Fibroblast of mammary gland (primary cell): Measurements from ENCODE around the gene SRCAP.
A peak's percentile ranks its signal among the peaks of the same experiment; 100 is the strongest.

Source experiments
- DNase-seq: peaks from one replicate; pipeline ENCODE4 v3.0.0-alpha.2; 2010; ENCODE audit warnings: low read depth
- H3K4me3 ChIP-seq: 2 replicates; pipeline ENCODE4 v1.5.1; 2011; ENCODE audit warnings: low read depth, mild to moderate bottlenecking, low read length, moderate library complexity; ENCODE audit not compliant: control insufficient read depth
- CTCF ChIP-seq: conservative IDR thresholded peaks from 2 replicates; pipeline ENCODE4 v1.5.1; 2011; ENCODE audit warnings: low read depth, low read length, inconsistent platforms; ENCODE audit not compliant: control insufficient read depth, insufficient read depth

SRCAP gene

GRCh38 chr16:30756781-30757100 lies 57.8 kb downstream of the SRCAP start:
- DNase-seq, result no peak
- H3K4me3 ChIP-seq, result no peak overlapping the region
- no peak for TF ChIP-seq CTCF

- no peak overlapping the region for H3K4me3 ChIP-seq
- no peak for DNase-seq
- TF ChIP-seq CTCF, result no peak
Measured at GRCh38 chr16:30757316-30757715, 58.3 kb downstream of the SRCAP start.

GRCh38 chr16:30758988-30759491 lies 60.1 kb downstream of the SRCAP start:
- H3K4me3 ChIP-seq, result no peak overlapping the region
- no peak for DNase-seq

GRCh38 chr16:30760001-30760559 lies 61.1 kb downstream of the SRCAP start:
- no peak overlapping the region for H3K4me3 ChIP-seq
- no peak for DNase-seq

More at GRCh38 chr16:30758988-30759491, 60.1 kb downstream of the SRCAP start:
- TF ChIP-seq CTCF, result no peak

GRCh38 chr16:30760577-30761426 lies 61.8 kb downstream of the SRCAP start:
- DNase-seq, result peak; percentile 13
- TF ChIP-seq CTCF, result no peak
- peak overlapping the region; percentile 92 for H3K4me3 ChIP-seq

More at GRCh38 chr16:30760001-30760559, 61.1 kb downstream of the SRCAP start:
- no peak for TF ChIP-seq CTCF

- peak overlapping the region; percentile 92 for H3K4me3 ChIP-seq
- DNase-seq, result no peak
- TF ChIP-seq CTCF, result no peak
Measured at GRCh38 chr16:30761427-30761927, 62.5 kb downstream of the SRCAP start.
